HepG2 (cell line): Measurements from ENCODE around the gene PELI3. TPM values are rescaled to one million over a fixed set of nuclear protein-coding genes. Genes with fewer than 3 reads are reported as not detected.

Experiments used
- ATAC-seq: fragments of 200-7000 bp; cut with Tn5 transposase; 3 replicates; pipeline ENCODE4 v1.9.1; 2020; ENCODE audit warnings: mild to moderate bottlenecking, moderate library complexity
- BruUV-seq: library from RNA; stranded (reverse); fragments of 400-500 nt; replicated peaks from 2 replicates; lab custom pipeline; 2021; lab: Mats Ljungman, UMichigan
- CTCF ChIA-PET: fragments of 300-600 bp; formaldehyde crosslinking; extraction: SDS; loops from one replicate; lab custom pipeline; 2021; ENCODE audit warnings: low total read pairs, inconsistent platforms, low intra/inter-chr PET ratio; lab: Yijun Ruan, JAX
- POLR2A ChIA-PET: fragments of 350-600 bp; sonication (Branson Sonifier 250); formaldehyde crosslinking; loops from one replicate; lab custom pipeline; 2020; ENCODE audit warnings: antibody characterized with exemption, inconsistent platforms; lab: Yijun Ruan, JAX
- DNase-seq: peaks from one replicate; pipeline ENCODE4 v3.0.0-alpha.2; 2015; ENCODE audit warnings: low spot score
- FAIRE-seq: peaks from 3 replicates; lab custom pipeline; 2011; peaks lifted over from hg19 to GRCh38; lab: Jason Lieb, UNC
- H2AFZ ChIP-seq: one replicate; pipeline ENCODE4 v1.6.1; 2011; ENCODE audit warnings: low read length, inconsistent platforms
- H3K27ac ChIP-seq: fragments of 300-600 bp; 3 replicates; pipeline ENCODE4 v1.8.0; 2011; ENCODE audit warnings: mixed run types, mild to moderate bottlenecking, mixed read lengths, low read length, inconsistent platforms; ENCODE audit not compliant: insufficient read depth; ENCODE audit errors: extremely low read length
- H3K27me3 ChIP-seq, 2 experiments: fragments of 200-600 bp in 1 of 2; 2 replicates in 1 of 2; 3 replicates in 1 of 2; pipeline versions ENCODE4 v1.6.0 to v1.8.0; 2011; ENCODE audit warnings: low read length in 2 of 2, mild to moderate bottlenecking in 2 of 2, moderate library complexity in 2 of 2, inconsistent platforms in 1 of 2; ENCODE audit not compliant: insufficient read depth in 2 of 2, control insufficient read depth in 1 of 2
- H3K36me3 ChIP-seq, 2 experiments: fragments of 200-600 bp in 1 of 2; replicated peaks in 1 of 2; 2 replicates in 1 of 2; 3 replicates in 1 of 2; pipeline versions ENCODE4 v1.5.1 to v1.8.0; 2011; ENCODE audit warnings: low read length in 2 of 2, inconsistent platforms in 1 of 2; ENCODE audit not compliant: insufficient read depth in 2 of 2, control insufficient read depth in 1 of 2
- H3K4me1 ChIP-seq: 2 replicates; pipeline ENCODE4 v1.5.1; 2012; ENCODE audit warnings: low read length, inconsistent platforms; ENCODE audit not compliant: insufficient read depth
- H3K4me2 ChIP-seq: 2 replicates; pipeline ENCODE4 v1.6.0; 2011; ENCODE audit warnings: low read depth, low read length, inconsistent platforms
- H3K4me3 ChIP-seq, 3 experiments: fragments of 200-600 bp in 1 of 3; sonication (generic), shearing (Covaris generic) in 1 of 3; replicated peaks in 1 of 3; 2 replicates each; pipeline ENCODE4 v1.5.1; 2011 to 2016; ENCODE audit warnings: low read length in 3 of 3, inconsistent platforms in 2 of 3, low read depth in 2 of 3, mild to moderate bottlenecking in 2 of 3, control low read depth in 1 of 3, mixed read lengths in 1 of 3; ENCODE audit not compliant: insufficient read depth in 1 of 3
- H3K79me2 ChIP-seq: one replicate; pipeline ENCODE4 v1.6.1; 2011; ENCODE audit warnings: low read length, inconsistent platforms; ENCODE audit not compliant: insufficient read depth
- H3K9ac ChIP-seq: 2 replicates; pipeline ENCODE4 v1.6.0; 2011; ENCODE audit warnings: mild to moderate bottlenecking, low read depth, low read length, inconsistent platforms; ENCODE audit not compliant: insufficient read depth
- H3K9me3 ChIP-seq: 2 replicates; pipeline ENCODE4 v1.5.1; 2012; ENCODE audit warnings: mild to moderate bottlenecking, low read length
- H4K20me1 ChIP-seq: 2 replicates; pipeline ENCODE4 v1.6.0; 2011; ENCODE audit warnings: inconsistent platforms, mild to moderate bottlenecking, low read length, moderate library complexity; ENCODE audit not compliant: insufficient read depth
- DMAP1 ChIP-seq: IDR thresholded peaks from 2 replicates; pipeline ENCODE4 v1.6.1; 2016
- ELF3 ChIP-seq: IDR thresholded peaks from 2 replicates; pipeline ENCODE4 v1.6.1; 2016; ENCODE audit warnings: missing genetic modification reagents, missing compliant biosample characterization
- HMG20B ChIP-seq: conservative IDR thresholded peaks from 2 replicates; pipeline ENCODE4 v1.6.1; 2016; ENCODE audit warnings: missing genetic modification reagents, missing compliant biosample characterization
- MAX ChIP-seq: IDR thresholded peaks from 2 replicates; pipeline ENCODE4 v1.6.1; 2012; ENCODE audit warnings: inconsistent platforms
- MTF1 ChIP-seq: sonication (generic); formaldehyde crosslinking; IDR thresholded peaks from 2 replicates; pipeline ENCODE4 v1.5.0; 2020; ENCODE audit warnings: missing genetic modification reagents
- MYNN ChIP-seq: sonication (generic); formaldehyde crosslinking; IDR thresholded peaks from 2 replicates; pipeline ENCODE4 v1.4.0; 2020; ENCODE audit warnings: mild to moderate bottlenecking, low read depth, missing genetic modification reagents
- SIX1 ChIP-seq: sonication (generic); formaldehyde crosslinking; IDR thresholded peaks from 2 replicates; pipeline ENCODE4 v1.4.0; 2020; ENCODE audit warnings: missing genetic modification reagents, borderline replicate concordance
- TFE3 ChIP-seq: IDR thresholded peaks from 2 replicates; pipeline ENCODE4 v1.6.1; 2016
- ZNF276 ChIP-seq: sonication (generic); formaldehyde crosslinking; IDR thresholded peaks from 2 replicates; pipeline ENCODE4 v1.4.0; 2020; ENCODE audit warnings: mild to moderate bottlenecking, low read depth, missing genetic modification reagents
- ZNF512 ChIP-seq: sonication (generic); formaldehyde crosslinking; IDR thresholded peaks from 2 replicates; pipeline ENCODE4 v1.4.0; 2020; ENCODE audit warnings: mild to moderate bottlenecking, missing genetic modification reagents
- ZNF672 ChIP-seq: sonication (generic); formaldehyde crosslinking; IDR thresholded peaks from 2 replicates; pipeline ENCODE4 v1.8.1; 2022; ENCODE audit warnings: missing genetic modification reagents
- ZNF746 ChIP-seq: sonication (generic); formaldehyde crosslinking; IDR thresholded peaks from 2 replicates; pipeline ENCODE4 v1.8.0; 2022; ENCODE audit warnings: mild to moderate bottlenecking, missing genetic modification reagents
- ZNF747 ChIP-seq: sonication (generic); formaldehyde crosslinking; IDR thresholded peaks from 2 replicates; pipeline ENCODE4 v1.8.1; 2023; ENCODE audit warnings: missing genetic modification reagents, mild to moderate bottlenecking, borderline replicate concordance
- ZNF782 ChIP-seq: sonication (generic); formaldehyde crosslinking; IDR thresholded peaks from 2 replicates; pipeline ENCODE4 v1.4.0; 2020; ENCODE audit warnings: missing genetic modification reagents, mild to moderate bottlenecking, borderline replicate concordance
- WGBS: methylation state at CpG from one replicate; pipeline ENCODE4 v1.1.6; 2017; ENCODE audit warnings: low lambda C conversion rate; 5-methylcytosine and 5-hydroxymethylcytosine counted together
- in situ Hi-C: cut with HindIII; loops from 2 replicates; pipeline ENCODE4 v1.10.0; 2017; ENCODE audit warnings: low pct_unique_long_range_greater_than_20kb; ENCODE audit not compliant: extremely low pct_ligation_motif_present
- intact Hi-C: fragments of 100-400 bp; cut with micrococcal nuclease; formaldehyde crosslinking; loops from one replicate; pipeline ENCODE4 v1.10.0; 2022; ENCODE audit not compliant: unreplicated experiment
- polyA plus RNA-seq, 8 experiments: library from polyadenylated mRNA; depleted of rRNA in 3 of 8; stranded (reverse) in 7 of 8; unstranded in 1 of 8; fragments of >200 nt; fragmentation: Illumina TruSeq in 4 of 8; extraction: Trizol in 4 of 8; gene quantifications; 2 replicates each; pipeline versions ENCODE4 v1.2.1 to v1.2.3, GENCODE V29; 2011 to 2016; ENCODE audit warnings: low read depth in 4 of 8, missing spikeins in 1 of 8, mixed read lengths in 1 of 8; ENCODE audit not compliant: insufficient read depth in 1 of 8
- total RNA-seq, 5 experiments: library from RNA; depleted of rRNA; stranded (reverse); fragments of >200 nt; fragmentation: Illumina TruSeq; extraction: Trizol; gene quantifications; 2 replicates each; pipeline ENCODE4 v1.2.3, GENCODE V29; 2016; ENCODE audit warnings: low read depth in 1 of 5

The PELI3 gene
- total and polyA plus RNA-seq, 2 of the 13 experiments (the other 11 are each of a cell fraction or from before 2014, with no cell fraction given) = 2.0 to 4.0 TPM

GRCh38 chr11:66469441-66469840 lies 2.7 kb downstream of the PELI3 start:
- no peak for ATAC-seq
- no peak for FAIRE-seq
- BruUV-seq = no TSS peak
- H3K27me3 ChIP-seq = peaks cover 0 to 12% of the 10 kb centered on the region in 2 experiments; a peak in 3 of 5 replicates
- intact Hi-C loops = no loop called here
- no peaks in the 10 kb centered on the region; the same call in 1 of the 2 replicates for H4K20me1 ChIP-seq
- in situ Hi-C loops = no loop called here
- CTCF ChIA-PET = no interaction called here
- no peak for DNase-seq
- H3K27ac ChIP-seq = no peak overlapping the region
- POLR2A ChIA-PET = interaction anchor here (1.3 kb wide), 1 partner anchor 11 kb away, joined by 11 read pairs; the partner anchor contains the start of gene DPP3
- H3K4me3 ChIP-seq = no peak overlapping the region
- H3K4me1 ChIP-seq = peaks cover 26% of the 10 kb centered on the region
- 100% methylated on average over 1 of the region's 1 CpG for WGBS
- H3K9me3 ChIP-seq = no peaks in the 10 kb centered on the region
- H3K79me2 ChIP-seq = no peaks in the 10 kb centered on the region
- H3K4me2 ChIP-seq = no peak overlapping the region
- no peak overlapping the region for H2AFZ ChIP-seq
- peaks cover 0 to 2% of the 10 kb centered on the region in 2 experiments; a peak in 3 of 5 replicates for H3K36me3 ChIP-seq
- H3K9ac ChIP-seq = no peak overlapping the region
- TF ChIP-seq TFE3 (CRISPR knock-in tag) (no peak), ZNF512 (CRISPR knock-in tag) (no peak), MYNN (no peak), MAX (no peak), DMAP1 (CRISPR knock-in tag) (no peak), ZNF782 (CRISPR knock-in tag) (no peak), ZNF672 (no peak), MTF1 (CRISPR knock-in tag) (no peak), SIX1 (CRISPR knock-in tag) (no peak), ZNF746 (no peak), ELF3 (CRISPR knock-in tag) (no peak), ZNF747 (no peak), HMG20B (CRISPR knock-in tag) (no peak), ZNF276 (CRISPR knock-in tag) (no peak)
